HepG2 (cell line): ENCODE measurements around the gene KLHL12. TPM values are rescaled to one million over a fixed set of nuclear protein-coding genes. Genes with fewer than 3 reads are reported as not detected.

Experiments used
- CAMTA2 ChIP-seq: sonication (generic); formaldehyde crosslinking; IDR thresholded peaks from 2 replicates; pipeline ENCODE4 v1.4.0; 2020; ENCODE audit warnings: mild to moderate bottlenecking, missing genetic modification reagents, borderline replicate concordance
- KAT8 ChIP-seq: IDR thresholded peaks from 2 replicates; pipeline ENCODE4 v1.6.1; 2016; ENCODE audit warnings: missing genetic modification reagents, missing compliant biosample characterization
- KDM1A ChIP-seq: IDR thresholded peaks from 2 replicates; pipeline ENCODE4 v1.6.1; 2016; ENCODE audit warnings: missing compliant biosample characterization
- RCOR2 ChIP-seq: IDR thresholded peaks from 2 replicates; pipeline ENCODE4 v1.6.1; 2016; ENCODE audit warnings: missing biosample characterization, missing genetic modification reagents
- SIX4 ChIP-seq: sonication (generic); formaldehyde crosslinking; IDR thresholded peaks from 2 replicates; pipeline ENCODE4 v1.4.0; 2020; ENCODE audit warnings: missing genetic modification reagents
- ZBTB21 ChIP-seq: sonication (generic); formaldehyde crosslinking; IDR thresholded peaks from 2 replicates; pipeline ENCODE4 v1.4.0; 2020; ENCODE audit warnings: missing genetic modification reagents
- ZFP36 ChIP-seq: fragments of 150-350 bp; IDR thresholded peaks from 2 replicates; pipeline ENCODE4 v1.6.1; 2018; ENCODE audit warnings: borderline replicate concordance, low read length, low read depth; ENCODE audit not compliant: partially characterized antibody
- ZNF484 ChIP-seq: sonication (generic); formaldehyde crosslinking; IDR thresholded peaks from 2 replicates; pipeline ENCODE4 v1.5.1; 2020; ENCODE audit warnings: mild to moderate bottlenecking, low read depth, missing genetic modification reagents, borderline replicate concordance
- polyA plus RNA-seq, 8 experiments: library from polyadenylated mRNA; depleted of rRNA in 3 of 8; stranded (reverse) in 7 of 8; unstranded in 1 of 8; fragments of >200 nt; fragmentation: Illumina TruSeq in 4 of 8; extraction: Trizol in 4 of 8; gene quantifications; 2 replicates each; pipeline versions ENCODE4 v1.2.1 to v1.2.3, GENCODE V29; 2011 to 2016; ENCODE audit warnings: low read depth in 4 of 8, missing spikeins in 1 of 8, mixed read lengths in 1 of 8; ENCODE audit not compliant: insufficient read depth in 1 of 8
- total RNA-seq, 5 experiments: library from RNA; depleted of rRNA; stranded (reverse); fragments of >200 nt; fragmentation: Illumina TruSeq; extraction: Trizol; gene quantifications; 2 replicates each; pipeline ENCODE4 v1.2.3, GENCODE V29; 2016; ENCODE audit warnings: low read depth in 1 of 5
- TF ChIP-seq, protein P1 (sequence below): sonication (generic); formaldehyde crosslinking; IDR thresholded peaks from 2 replicates; pipeline ENCODE4 v1.4.0; 2020; ENCODE audit warnings: missing genetic modification reagents
- TF ChIP-seq, protein P2 (sequence below): sonication (generic); formaldehyde crosslinking; IDR thresholded peaks from 2 replicates; pipeline ENCODE4 v1.8.1; 2022; ENCODE audit warnings: low read depth, mild to moderate bottlenecking, missing genetic modification reagents
- TF ChIP-seq, protein P3 (sequence below): sonication (generic); formaldehyde crosslinking; IDR thresholded peaks from 2 replicates; pipeline ENCODE4 v1.4.0; 2020; ENCODE audit warnings: missing genetic modification reagents, mild to moderate bottlenecking, borderline replicate concordance
- TF ChIP-seq, protein P4 (sequence below): sonication (generic); formaldehyde crosslinking; IDR thresholded peaks from 2 replicates; pipeline ENCODE4 v1.4.0; 2020; ENCODE audit warnings: mild to moderate bottlenecking, missing genetic modification reagents
- TF ChIP-seq, protein P5 (sequence below): sonication (generic); formaldehyde crosslinking; IDR thresholded peaks from 2 replicates; pipeline ENCODE4 v1.4.0; 2020; ENCODE audit warnings: missing genetic modification reagents
- TF ChIP-seq, protein P6 (sequence below): sonication (generic); formaldehyde crosslinking; IDR thresholded peaks from 2 replicates; pipeline ENCODE4 v1.4.0; 2020; ENCODE audit warnings: missing genetic modification reagents

KLHL12 gene
- total and polyA plus RNA-seq, 2 of the 13 experiments (the other 11 are each of a cell fraction or from before 2014, with no cell fraction given), result 19.2 to 25.2 TPM

DNA sequence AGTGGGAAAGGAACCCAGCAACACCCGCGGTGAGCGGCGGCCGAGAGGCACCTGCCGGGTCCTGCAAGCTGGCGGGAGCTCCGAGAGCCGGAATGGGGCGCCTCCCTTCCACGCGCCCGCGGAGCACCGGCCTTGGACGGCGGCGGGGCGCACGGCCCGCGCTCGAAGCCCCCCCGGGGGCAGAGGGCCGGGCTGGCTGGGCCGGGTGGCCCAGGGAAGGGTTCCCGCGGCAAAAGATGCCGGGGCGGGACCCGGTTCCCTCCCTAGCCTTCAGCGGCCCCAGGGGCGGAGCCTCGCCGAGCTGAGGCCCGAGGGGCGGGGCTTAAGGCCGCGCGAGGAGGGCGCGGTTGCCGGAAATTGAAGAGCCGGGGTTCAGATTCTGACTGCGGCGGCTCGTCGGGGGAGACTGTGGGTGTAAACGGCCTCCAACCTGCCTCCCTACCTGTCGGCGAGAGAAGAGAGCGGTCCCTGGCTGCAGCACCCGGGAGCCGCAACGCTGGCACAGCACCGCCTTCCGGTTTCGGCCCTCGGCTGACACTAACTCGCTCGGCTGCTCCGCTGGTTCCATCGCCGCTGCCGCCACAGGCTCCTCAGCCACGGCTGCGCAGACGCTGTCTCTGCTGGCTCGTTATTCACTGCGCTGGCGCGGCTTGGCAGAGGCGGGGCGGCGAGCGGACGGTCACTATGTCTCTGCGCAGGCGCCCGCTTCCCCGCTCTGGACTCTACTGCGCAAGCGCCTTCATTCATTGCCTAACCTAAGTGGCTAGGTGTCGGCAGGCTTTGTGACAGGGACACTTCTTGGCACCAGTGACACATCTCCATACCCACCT is 38.3 kb downstream of the KLHL12 start, which contains the start of gene RABIF (continued):
- TF ChIP-seq, protein P1, sequence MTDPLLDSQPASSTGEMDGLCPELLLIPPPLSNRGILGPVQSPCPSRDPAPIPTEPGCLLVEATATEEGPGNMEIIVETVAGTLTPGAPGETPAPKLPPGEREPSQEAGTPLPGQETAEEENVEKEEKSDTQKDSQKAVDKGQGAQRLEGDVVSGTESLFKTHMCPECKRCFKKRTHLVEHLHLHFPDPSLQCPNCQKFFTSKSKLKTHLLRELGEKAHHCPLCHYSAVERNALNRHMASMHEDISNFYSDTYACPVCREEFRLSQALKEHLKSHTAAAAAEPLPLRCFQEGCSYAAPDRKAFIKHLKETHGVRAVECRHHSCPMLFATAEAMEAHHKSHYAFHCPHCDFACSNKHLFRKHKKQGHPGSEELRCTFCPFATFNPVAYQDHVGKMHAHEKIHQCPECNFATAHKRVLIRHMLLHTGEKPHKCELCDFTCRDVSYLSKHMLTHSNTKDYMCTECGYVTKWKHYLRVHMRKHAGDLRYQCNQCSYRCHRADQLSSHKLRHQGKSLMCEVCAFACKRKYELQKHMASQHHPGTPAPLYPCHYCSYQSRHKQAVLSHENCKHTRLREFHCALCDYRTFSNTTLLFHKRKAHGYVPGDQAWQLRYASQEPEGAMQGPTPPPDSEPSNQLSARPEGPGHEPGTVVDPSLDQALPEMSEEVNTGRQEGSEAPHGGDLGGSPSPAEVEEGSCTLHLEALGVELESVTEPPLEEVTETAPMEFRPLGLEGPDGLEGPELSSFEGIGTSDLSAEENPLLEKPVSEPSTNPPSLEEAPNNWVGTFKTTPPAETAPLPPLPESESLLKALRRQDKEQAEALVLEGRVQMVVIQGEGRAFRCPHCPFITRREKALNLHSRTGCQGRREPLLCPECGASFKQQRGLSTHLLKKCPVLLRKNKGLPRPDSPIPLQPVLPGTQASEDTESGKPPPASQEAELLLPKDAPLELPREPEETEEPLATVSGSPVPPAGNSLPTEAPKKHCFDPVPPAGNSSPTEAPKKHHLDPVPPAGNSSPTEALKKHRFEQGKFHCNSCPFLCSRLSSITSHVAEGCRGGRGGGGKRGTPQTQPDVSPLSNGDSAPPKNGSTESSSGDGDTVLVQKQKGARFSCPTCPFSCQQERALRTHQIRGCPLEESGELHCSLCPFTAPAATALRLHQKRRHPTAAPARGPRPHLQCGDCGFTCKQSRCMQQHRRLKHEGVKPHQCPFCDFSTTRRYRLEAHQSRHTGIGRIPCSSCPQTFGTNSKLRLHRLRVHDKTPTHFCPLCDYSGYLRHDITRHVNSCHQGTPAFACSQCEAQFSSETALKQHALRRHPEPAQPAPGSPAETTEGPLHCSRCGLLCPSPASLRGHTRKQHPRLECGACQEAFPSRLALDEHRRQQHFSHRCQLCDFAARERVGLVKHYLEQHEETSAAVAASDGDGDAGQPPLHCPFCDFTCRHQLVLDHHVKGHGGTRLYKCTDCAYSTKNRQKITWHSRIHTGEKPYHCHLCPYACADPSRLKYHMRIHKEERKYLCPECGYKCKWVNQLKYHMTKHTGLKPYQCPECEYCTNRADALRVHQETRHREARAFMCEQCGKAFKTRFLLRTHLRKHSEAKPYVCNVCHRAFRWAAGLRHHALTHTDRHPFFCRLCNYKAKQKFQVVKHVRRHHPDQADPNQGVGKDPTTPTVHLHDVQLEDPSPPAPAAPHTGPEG (CRISPR knock-in tag), result no peak; the same call in 1 of the 2 replicates
- TF ChIP-seq, protein P2, sequence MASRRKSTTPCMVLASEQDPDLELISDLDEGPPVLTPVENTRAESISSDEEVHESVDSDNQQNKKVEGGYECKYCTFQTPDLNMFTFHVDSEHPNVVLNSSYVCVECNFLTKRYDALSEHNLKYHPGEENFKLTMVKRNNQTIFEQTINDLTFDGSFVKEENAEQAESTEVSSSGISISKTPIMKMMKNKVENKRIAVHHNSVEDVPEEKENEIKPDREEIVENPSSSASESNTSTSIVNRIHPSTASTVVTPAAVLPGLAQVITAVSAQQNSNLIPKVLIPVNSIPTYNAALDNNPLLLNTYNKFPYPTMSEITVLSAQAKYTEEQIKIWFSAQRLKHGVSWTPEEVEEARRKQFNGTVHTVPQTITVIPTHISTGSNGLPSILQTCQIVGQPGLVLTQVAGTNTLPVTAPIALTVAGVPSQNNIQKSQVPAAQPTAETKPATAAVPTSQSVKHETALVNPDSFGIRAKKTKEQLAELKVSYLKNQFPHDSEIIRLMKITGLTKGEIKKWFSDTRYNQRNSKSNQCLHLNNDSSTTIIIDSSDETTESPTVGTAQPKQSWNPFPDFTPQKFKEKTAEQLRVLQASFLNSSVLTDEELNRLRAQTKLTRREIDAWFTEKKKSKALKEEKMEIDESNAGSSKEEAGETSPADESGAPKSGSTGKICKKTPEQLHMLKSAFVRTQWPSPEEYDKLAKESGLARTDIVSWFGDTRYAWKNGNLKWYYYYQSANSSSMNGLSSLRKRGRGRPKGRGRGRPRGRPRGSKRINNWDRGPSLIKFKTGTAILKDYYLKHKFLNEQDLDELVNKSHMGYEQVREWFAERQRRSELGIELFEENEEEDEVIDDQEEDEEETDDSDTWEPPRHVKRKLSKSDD (CRISPR knock-in tag), result no peak
- TF ChIP-seq, protein P3, sequence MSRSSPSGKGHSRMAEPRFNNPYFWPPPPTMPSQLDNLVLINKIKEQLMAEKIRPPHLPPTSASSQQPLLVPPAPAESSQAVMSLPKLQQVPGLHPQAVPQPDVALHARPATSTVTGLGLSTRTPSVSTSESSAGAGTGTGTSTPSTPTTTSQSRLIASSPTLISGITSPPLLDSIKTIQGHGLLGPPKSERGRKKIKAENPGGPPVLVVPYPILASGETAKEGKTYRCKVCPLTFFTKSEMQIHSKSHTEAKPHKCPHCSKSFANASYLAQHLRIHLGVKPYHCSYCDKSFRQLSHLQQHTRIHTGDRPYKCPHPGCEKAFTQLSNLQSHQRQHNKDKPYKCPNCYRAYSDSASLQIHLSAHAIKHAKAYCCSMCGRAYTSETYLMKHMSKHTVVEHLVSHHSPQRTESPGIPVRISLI (CRISPR knock-in tag), result no peak
- TF ChIP-seq, protein P4, sequence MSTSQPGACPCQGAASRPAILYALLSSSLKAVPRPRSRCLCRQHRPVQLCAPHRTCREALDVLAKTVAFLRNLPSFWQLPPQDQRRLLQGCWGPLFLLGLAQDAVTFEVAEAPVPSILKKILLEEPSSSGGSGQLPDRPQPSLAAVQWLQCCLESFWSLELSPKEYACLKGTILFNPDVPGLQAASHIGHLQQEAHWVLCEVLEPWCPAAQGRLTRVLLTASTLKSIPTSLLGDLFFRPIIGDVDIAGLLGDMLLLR (CRISPR knock-in tag), result no peak
- TF ChIP-seq CAMTA2 (CRISPR knock-in tag) (no peak), KAT8 (no peak; the same call in none of the 2 replicates), ZBTB21 (CRISPR knock-in tag) (no peak), ZNF484 (CRISPR knock-in tag) (no peak), ZFP36 (no peak), KDM1A (CRISPR knock-in tag) (no peak), SIX4 (CRISPR knock-in tag) (peak; percentile 36; the same call in 1 of the 2 replicates), RCOR2 (CRISPR knock-in tag) (no peak)
- TF ChIP-seq, protein P5, sequence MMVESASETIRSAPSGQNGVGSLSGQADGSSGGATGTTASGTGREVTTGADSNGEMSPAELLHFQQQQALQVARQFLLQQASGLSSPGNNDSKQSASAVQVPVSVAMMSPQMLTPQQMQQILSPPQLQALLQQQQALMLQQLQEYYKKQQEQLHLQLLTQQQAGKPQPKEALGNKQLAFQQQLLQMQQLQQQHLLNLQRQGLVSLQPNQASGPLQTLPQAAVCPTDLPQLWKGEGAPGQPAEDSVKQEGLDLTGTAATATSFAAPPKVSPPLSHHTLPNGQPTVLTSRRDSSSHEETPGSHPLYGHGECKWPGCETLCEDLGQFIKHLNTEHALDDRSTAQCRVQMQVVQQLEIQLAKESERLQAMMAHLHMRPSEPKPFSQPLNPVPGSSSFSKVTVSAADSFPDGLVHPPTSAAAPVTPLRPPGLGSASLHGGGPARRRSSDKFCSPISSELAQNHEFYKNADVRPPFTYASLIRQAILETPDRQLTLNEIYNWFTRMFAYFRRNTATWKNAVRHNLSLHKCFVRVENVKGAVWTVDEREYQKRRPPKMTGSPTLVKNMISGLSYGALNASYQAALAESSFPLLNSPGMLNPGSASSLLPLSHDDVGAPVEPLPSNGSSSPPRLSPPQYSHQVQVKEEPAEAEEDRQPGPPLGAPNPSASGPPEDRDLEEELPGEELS (CRISPR knock-in tag), result peak; percentile 28; the same call in 1 of the 2 replicates
- TF ChIP-seq, protein P6, sequence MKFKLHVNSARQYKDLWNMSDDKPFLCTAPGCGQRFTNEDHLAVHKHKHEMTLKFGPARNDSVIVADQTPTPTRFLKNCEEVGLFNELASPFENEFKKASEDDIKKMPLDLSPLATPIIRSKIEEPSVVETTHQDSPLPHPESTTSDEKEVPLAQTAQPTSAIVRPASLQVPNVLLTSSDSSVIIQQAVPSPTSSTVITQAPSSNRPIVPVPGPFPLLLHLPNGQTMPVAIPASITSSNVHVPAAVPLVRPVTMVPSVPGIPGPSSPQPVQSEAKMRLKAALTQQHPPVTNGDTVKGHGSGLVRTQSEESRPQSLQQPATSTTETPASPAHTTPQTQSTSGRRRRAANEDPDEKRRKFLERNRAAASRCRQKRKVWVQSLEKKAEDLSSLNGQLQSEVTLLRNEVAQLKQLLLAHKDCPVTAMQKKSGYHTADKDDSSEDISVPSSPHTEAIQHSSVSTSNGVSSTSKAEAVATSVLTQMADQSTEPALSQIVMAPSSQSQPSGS (CRISPR knock-in tag), result no peak
